Progenitor cell of endocrine pancreas (in vitro differentiated cells): ENCODE results near the gene SENP5. TPM values are rescaled to one million over a fixed set of nuclear protein-coding genes. Genes with fewer than 3 reads are reported as not detected.
A peak's percentile ranks its signal among the peaks of the same experiment; 100 is the strongest.

Experiments
- DNase-seq: peaks from one replicate; pipeline ENCODE4 v3.0.0; 2021; ENCODE audit warnings: low spot score; ENCODE audit not compliant: unreplicated experiment
- H3K27ac Mint-ChIP-seq: 2 replicates; pipeline ENCODE4 v1.8.0; 2021; ENCODE audit warnings: mild to moderate bottlenecking, moderate library complexity, mixed read lengths
- H3K27me3 Mint-ChIP-seq: 2 replicates; pipeline ENCODE4 v1.8.0; 2021; ENCODE audit warnings: mixed read lengths
- H3K36me3 Mint-ChIP-seq: 2 replicates; pipeline ENCODE4 v1.8.0; 2022; ENCODE audit warnings: mixed read lengths; ENCODE audit not compliant: insufficient read depth
- H3K4me1 Mint-ChIP-seq: 2 replicates; pipeline ENCODE4 v1.8.0; 2021; ENCODE audit warnings: low read depth, mixed read lengths
- H3K4me3 Mint-ChIP-seq: 2 replicates; pipeline ENCODE4 v1.8.0; 2021; ENCODE audit warnings: low read depth, mild to moderate bottlenecking, moderate library complexity, mixed read lengths
- H3K9me3 Mint-ChIP-seq: 2 replicates; pipeline ENCODE4 v1.8.0; 2021; ENCODE audit warnings: low read depth, mixed read lengths
- total RNA-seq: library from RNA; stranded (reverse); gene quantifications from 2 replicates; pipeline ENCODE4 v1.2.1, GENCODE V29; 2021
- TF ChIP-seq, protein P1 (sequence below): fragments of 200-600 bp; sonication (generic); IDR thresholded peaks from one replicate; pipeline ENCODE4 v1.5.0; 2021; ENCODE audit warnings: antibody characterized with exemption, mild to moderate bottlenecking; ENCODE audit not compliant: unreplicated experiment

Gene SENP5
- total RNA-seq, 1 donor from 2014 or later: 41.1 TPM

DNA sequence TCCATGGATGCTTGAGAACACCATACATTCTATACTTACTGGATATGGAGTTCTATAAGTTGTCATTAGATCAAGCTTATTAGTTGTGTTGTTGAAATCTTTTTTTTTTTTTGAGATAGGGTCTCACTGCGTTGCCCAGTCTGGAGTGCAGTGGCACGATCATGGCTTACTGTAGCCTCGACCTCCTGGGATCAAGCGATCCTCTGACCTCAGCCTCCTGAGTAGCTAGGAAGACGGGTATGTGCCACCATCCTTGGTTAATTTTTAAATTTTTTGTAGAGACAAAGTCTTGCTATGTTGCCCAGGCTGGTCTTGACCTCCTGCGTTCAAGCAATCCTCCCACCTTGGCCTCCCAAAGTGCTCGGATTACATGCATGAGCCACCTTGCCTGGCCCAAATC lies 87.1 kb downstream of the SENP5 start:
- no peaks in the 10 kb centered on the region for H3K9me3 Mint-ChIP-seq
- TF ChIP-seq, protein P1, sequence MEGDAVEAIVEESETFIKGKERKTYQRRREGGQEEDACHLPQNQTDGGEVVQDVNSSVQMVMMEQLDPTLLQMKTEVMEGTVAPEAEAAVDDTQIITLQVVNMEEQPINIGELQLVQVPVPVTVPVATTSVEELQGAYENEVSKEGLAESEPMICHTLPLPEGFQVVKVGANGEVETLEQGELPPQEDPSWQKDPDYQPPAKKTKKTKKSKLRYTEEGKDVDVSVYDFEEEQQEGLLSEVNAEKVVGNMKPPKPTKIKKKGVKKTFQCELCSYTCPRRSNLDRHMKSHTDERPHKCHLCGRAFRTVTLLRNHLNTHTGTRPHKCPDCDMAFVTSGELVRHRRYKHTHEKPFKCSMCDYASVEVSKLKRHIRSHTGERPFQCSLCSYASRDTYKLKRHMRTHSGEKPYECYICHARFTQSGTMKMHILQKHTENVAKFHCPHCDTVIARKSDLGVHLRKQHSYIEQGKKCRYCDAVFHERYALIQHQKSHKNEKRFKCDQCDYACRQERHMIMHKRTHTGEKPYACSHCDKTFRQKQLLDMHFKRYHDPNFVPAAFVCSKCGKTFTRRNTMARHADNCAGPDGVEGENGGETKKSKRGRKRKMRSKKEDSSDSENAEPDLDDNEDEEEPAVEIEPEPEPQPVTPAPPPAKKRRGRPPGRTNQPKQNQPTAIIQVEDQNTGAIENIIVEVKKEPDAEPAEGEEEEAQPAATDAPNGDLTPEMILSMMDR: no peak
- no peaks in the 10 kb centered on the region for H3K36me3 Mint-ChIP-seq
- no peaks in the 10 kb centered on the region for H3K4me1 Mint-ChIP-seq
- no peak for DNase-seq
- H3K4me3 Mint-ChIP-seq: no peak overlapping the region
- H3K27ac Mint-ChIP-seq: no peak overlapping the region
- peaks cover 12% of the 10 kb centered on the region for H3K27me3 Mint-ChIP-seq

DNA sequence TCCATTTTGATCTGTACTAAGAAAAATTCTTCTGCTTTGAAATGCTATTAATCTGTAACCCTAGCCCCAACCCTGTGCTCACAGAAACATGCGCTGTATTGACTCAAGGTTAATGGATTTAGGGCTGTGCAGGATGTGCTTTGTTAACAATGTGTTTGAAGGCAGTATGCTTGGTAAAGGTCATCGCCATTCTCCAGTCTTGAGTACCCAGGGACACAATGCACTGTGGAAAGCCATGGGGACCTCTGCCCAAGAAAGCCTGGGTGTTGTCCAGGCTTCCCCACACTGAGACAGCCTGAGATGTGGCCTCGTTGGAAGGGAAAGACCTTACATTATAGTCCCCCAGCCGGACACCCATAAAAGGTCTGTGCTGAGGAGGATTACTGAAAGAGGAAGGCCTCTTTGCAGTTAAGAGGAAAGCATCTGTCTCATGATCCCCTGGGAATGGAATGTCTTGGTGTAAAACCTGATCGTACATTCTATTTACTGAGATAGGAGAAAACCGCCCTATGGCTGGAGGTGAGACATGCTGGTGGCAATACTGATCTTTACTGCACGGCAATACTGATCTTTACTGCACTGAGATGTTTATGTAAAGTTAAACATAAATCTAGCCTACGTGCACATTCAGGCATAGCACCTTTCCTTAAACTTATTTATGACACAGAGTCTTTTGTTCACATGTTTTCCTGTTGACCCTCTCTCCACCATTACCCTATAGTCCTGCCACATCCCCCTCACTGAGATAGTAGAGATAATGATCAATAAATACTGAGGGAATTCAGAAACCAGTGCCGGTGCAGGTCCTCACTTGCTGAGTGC lies 94.6 kb downstream of the SENP5 start:
- peaks cover 23% of the 10 kb centered on the region for H3K27me3 Mint-ChIP-seq
- H3K9me3 Mint-ChIP-seq: no peaks in the 10 kb centered on the region

DNA sequence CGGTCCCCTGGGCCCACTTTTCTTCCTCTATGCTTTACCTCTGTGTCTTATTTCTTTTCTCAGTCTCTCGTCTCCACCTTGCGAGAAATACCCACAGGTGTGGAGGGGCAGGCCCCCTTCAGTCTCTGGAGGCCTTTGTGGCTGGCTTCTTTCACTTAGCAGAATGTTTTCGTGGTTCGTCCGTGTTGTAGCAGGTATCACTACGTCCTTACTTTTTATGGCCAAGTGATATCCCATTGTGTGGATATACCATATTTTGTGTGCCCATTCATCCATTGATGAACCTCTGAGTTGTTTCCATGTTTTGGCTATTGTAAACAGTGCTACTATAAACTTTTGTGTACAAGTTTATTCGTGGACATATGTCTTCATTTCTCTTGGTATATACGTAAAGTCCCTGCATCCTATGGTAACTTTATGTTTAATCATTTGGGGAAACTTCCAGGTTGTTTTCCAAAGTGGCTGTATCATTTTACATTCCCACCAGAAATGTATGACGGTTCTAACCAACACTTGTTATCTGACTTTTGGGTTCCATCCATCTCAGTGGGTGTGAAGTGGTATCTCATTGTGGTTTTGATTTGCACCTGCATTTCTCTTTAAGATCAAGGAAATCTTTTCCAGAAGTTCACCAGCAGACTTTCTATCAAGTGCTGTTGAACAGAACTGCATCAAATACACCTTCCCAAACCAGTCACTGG lies 95.4 kb downstream of the SENP5 start:
- TF ChIP-seq, protein P1: no peak
- no peak for DNase-seq
- H3K4me3 Mint-ChIP-seq: peak overlapping the region; percentile 30
- H3K27ac Mint-ChIP-seq: peak overlapping the region; percentile 96
- H3K4me1 Mint-ChIP-seq: peaks cover 17% of the 10 kb centered on the region
- peaks cover 5% of the 10 kb centered on the region for H3K36me3 Mint-ChIP-seq
- H3K27me3 Mint-ChIP-seq: peaks cover 30% of the 10 kb centered on the region
- H3K9me3 Mint-ChIP-seq: no peaks in the 10 kb centered on the region

More for the DNA sequence above, 94.6 kb downstream of the SENP5 start:
- peak overlapping the region; percentile 30 for H3K4me3 Mint-ChIP-seq
- H3K27ac Mint-ChIP-seq: peak overlapping the region; percentile 96
- peaks cover 5% of the 10 kb centered on the region for H3K36me3 Mint-ChIP-seq
- TF ChIP-seq, protein P1: no peak
- H3K4me1 Mint-ChIP-seq: peaks cover 16% of the 10 kb centered on the region
- DNase-seq: no peak

DNA sequence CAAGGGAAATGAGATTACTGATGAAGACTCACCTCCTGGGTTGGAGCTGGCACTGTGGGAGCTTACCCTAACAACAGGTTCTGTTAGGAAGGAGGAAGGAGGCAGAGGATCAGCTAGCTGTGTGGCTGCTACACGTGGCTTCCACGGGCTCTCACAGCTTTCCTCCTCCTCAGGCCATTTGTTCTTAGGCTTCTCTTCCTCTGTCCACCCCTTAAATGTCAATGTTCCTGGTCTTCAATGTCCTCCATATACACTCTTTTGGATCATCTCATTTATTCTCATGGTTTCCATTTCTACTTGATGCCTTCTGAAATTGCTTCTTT lies 95.9 kb downstream of the SENP5 start:
- TF ChIP-seq, protein P1: no peak
- no peaks in the 10 kb centered on the region for H3K9me3 Mint-ChIP-seq
- H3K36me3 Mint-ChIP-seq: peaks cover 5% of the 10 kb centered on the region
- no peak for DNase-seq
- peaks cover 17% of the 10 kb centered on the region for H3K4me1 Mint-ChIP-seq
- no peak overlapping the region for H3K4me3 Mint-ChIP-seq
- H3K27me3 Mint-ChIP-seq: peaks cover 32% of the 10 kb centered on the region
- H3K27ac Mint-ChIP-seq: no peak overlapping the region

DNA sequence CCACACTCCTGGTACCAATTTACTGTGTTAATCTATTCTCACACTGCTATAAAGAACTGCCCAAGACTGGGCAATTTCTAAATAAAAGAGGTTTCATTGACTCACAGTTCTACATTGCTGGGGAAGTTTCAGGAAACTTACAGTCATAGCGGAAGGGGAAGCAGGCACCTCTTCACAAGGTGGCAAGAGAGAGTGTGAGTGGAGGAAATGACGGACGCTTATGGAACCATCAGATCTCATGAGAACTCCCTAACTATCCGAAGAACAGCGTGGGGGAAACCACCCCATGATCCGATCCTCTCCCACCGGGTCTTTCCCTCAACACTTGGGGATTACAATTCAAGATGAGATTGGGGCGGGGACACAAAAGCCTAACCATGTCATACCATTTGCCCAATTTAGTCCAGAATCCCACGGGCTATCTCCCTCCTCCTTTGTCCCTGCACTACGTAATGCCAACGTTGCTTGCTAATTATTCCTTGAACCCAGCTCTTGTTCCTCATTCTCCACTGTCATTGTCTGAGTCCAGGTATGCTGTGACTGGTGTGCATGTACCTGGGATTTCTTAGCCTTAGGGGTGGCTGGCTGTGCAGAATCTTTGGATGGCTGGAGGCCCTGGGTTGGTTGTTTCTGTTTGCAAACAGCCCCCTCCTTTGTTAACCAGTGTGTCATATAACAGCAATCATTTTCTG lies 97.5 kb downstream of the SENP5 start:
- Mint-ChIP-seq H3K4me1 (peaks cover 17% of the 10 kb centered on the region), H3K4me3 (no peak overlapping the region), H3K27ac (no peak overlapping the region), H3K9me3 (no peaks in the 10 kb centered on the region), H3K36me3 (peaks cover 5% of the 10 kb centered on the region), H3K27me3 (peaks cover 35% of the 10 kb centered on the region)
- TF ChIP-seq, protein P1: no peak
- DNase-seq: no peak
